Umbilical cord (tissue), 2 donors: Measurements from ENCODE around the gene CGB2. TPM values are rescaled to one million over a fixed set of nuclear protein-coding genes. Genes with fewer than 3 reads are reported as not detected.
"Not testable (repeated sequence)": the region's sequence is repeated elsewhere in the genome, so short reads cannot be mapped to it uniquely, and the experiment has no call there.

Source experiments
- DNase-seq: peaks from one replicate; pipeline ENCODE4 v3.0.0-alpha.2; 2015; ENCODE audit warnings: low spot score
- total RNA-seq: library from RNA; depleted of rRNA; stranded (reverse); fragments of >200 nt; gene quantifications from one replicate; pipeline ENCODE4 v1.2.3, GENCODE V29; 2014; ENCODE audit warnings: low replicate concordance; ENCODE audit not compliant: insufficient read depth

The CGB2 gene
- 5.5 TPM for total RNA-seq

- not testable (repeated sequence) for DNase-seq
These were observed at the start of gene CGB2 for GRCh38 chr19:49031642-49032301. Gene CGB2 (plus strand): TSS chr19:49031890. CDS start chr19:49032096, 206 bp downstream.

DNA sequence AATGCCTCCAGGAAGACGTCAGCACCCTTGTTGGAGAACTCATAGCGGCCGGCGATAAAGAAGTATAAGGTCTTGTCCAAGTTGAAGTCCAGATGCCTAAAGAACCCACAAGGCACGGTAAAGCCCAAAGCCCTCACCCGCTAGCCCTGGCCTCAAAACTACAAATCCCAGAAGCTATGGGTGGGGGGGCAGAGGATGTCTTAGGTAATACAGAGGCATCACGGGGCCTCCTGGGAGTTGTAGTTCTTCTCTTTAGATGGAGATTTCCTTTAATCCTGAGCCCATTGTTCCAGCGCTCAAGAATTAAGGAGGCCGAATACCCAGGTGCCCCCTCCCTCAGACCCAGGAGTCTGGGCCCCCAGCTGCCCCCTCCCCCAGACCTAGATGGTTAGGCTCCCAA lies 49.4 kb upstream of the CGB2 start:
- no peak for DNase-seq

- no peak for DNase-seq
These were observed 46.0 kb upstream of the CGB2 start for GRCh38 chr19:48985711-48986110.

GRCh38 chr19:48986211-48986610 lies 45.5 kb upstream of the CGB2 start:
- DNase-seq, result no peak

DNA sequence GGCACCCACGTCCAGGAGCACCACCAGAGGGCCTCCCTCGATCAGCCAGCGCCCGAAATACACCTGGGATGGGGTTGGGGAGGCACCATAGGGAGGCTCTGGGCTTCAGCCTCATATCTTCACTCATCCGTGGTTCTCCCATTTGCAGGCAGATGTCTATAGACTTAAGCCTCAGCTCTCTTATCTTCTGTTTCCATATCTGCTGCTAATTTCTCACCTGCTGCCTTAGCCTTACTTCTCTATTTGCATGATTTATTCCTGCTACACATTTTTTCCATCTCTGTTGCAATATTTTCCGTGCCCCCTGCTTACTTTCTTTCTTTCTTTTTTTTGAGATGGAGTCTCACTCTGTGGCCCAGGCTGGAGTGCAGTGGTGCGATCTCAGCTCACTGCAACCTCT lies 44.4 kb upstream of the CGB2 start:
- no peak for DNase-seq

GRCh38 chr19:48988286-48988685 lies 43.4 kb upstream of the CGB2 start:
- DNase-seq, result no peak

DNA sequence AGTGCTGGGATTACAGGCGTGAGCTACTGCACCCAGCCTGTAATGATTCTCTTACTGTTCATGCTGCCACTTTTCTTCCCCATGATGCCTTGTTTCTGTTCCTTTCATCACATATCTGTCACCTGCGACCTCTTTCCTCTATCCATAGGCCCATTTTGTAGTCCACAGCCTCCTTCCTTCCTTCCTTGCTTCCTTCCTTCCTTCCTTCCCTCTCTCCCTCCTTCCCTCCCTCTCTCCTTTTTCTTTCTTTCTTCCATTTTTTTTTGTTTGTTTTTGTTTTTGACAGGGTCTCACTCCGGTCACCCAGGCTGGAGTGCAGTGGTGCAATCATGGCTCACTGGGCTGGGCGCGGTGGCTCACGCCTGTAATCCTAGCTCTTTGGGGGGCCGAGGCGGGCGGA lies 42.8 kb upstream of the CGB2 start:
- no peak for DNase-seq

DNA sequence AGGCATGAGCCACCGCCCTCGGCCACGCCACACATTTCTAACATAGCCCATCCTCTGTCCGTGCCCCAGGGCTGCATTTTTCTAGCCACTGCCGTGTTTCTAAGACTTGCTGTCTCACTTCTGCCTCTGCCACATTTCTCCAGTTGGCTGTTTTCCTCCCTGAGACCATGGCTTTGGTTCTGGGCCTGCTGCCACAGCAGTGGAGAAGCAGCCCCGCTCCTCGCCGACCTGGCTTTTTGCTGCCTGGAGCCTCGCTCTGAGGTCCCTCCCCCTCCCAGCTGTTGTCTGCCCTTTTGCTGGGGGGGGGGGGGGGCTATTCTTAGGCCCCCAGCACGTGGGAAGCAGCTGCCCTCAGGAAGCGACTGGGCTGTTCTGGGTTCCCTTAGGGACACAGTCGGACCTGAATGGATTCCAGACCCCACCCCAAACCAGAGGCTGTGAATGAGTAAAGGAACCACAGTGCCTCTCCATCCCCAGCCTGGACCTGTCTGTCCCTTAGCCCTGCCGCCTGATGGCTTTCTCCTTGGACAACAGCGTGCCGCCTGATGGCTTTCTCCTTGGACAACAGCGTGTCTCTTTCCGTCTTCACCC lies 41.9 kb upstream of the CGB2 start:
- no peak for DNase-seq

- no peak for DNase-seq
These were observed 41.3 kb upstream of the CGB2 start for GRCh38 chr19:48990400-48990799.

GRCh38 chr19:48991011-48991609 lies 40.6 kb upstream of the CGB2 start:
- no peak for DNase-seq

DNA sequence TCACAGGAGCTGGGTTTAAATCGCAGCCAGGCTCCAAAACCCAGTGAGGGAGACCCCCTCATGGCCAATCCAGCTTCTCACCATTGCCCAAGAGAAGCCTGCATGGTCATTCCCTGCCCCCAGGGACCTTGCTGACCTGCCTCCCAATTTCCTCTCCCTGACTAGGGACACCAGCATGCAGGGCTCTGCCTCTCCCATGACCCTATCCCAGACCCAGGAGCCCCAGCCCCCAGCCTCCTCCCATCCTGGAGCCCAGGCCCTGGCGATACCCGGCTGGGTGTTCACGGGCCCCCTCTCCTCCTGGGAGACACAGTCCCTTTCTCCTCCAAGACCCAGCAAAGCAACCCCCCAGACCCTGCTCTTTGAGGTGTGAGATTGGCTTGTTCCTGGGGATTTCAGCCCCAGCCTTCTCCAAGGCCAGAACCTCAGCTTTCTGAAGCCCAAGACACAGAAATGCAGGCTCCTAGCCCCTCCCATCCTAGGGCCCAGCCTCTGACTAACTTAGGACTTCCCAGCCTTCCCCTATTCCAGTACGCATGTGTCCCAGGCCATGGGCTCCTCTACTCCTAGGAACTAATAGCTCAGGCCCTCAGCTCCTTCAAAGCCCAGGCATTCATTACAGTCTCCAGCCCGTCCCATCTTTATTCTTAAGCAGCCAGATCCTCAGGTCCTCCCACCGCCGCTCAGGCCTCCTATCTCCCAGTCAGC lies 39.7 kb upstream of the CGB2 start:
- peak; percentile 90 for DNase-seq

DNA sequence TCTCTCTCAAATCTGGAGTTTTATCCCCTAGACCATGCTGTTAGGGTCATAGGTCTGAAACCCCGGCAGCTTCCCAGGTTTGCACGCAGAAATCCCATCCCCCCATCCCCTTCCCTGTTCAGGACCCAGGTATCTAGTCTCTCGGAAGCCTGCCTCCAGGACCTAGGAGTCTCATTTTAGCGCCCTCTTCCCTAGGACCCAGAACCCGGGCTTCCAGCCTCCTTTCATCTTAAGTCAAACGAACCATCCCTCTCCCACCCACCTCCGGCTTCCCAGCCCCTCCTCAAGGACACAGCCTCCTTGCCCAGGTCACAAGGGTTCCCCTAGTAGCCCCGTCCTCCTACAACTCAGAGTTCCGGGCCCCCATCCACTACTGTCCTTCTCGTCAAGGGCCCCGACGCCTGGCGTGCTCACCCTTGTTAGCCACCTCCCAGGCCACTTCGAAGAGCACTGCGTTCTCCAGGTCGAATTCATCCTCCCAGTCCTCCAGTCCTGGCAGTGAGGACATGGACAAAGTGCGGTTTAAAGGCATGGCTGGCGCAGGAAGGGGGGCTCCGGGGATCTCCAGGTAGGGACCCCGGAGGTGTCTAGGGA lies 39.0 kb upstream of the CGB2 start:
- DNase-seq, result peak; percentile 33

DNA sequence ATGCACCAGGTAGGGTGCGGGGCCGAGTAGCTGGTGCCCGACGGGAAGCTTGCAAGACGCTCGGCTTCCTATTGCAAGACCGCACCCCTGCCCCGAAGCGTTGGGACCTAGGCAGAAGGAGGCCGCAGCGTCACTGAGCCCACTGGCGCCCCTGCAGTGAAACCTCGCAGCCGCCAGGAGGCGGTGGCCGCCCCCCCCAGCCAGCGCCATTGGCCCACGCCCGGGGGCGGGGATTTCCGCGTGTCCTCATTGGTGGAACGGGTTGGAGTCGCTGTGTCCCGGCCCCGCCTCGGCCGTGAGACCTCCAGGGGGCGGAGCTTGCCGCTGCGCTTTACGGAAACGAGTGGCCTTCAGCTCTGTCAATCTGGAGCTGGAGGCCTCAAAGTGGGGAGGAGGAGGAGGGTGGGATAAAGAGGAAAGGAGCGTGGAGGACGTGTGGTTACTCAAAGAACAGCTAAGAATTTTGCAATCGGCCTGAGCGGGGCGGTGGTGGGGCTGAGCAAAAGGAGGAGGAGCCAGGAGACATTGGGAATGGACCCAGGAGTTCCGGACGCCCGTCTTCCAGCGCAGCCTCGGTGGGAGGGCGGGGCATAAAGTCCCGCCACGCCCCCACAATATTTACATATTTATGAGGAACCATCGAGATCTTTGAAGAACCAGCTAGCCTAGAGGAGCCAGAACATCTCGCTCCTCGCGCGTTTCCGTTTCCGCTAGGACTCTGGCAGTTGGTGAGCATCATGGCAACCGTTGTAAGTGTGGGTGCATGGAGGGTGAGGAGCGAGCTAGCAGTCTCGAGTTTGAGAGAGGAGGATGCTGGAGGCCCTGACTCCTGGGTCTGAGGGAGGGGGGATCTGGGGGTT lies 38.3 kb upstream of the CGB2 start, which contains the start of the genes GYS1 and RUVBL2:
Gene GYS1, minus strand, starts transcription at position 135 of the 860 bp plus-strand sequence. CDS start 197 bp downstream, outside the sequence.
Gene RUVBL2, plus strand, starts transcription at position 713 of the 860 bp plus-strand sequence. Its CDS starts 25 bp downstream, at position 738.
- peak; percentile 100 for DNase-seq

- DNase-seq, result no peak
These were observed 37.7 kb upstream of the CGB2 start for GRCh38 chr19:48994035-48994386.

DNA sequence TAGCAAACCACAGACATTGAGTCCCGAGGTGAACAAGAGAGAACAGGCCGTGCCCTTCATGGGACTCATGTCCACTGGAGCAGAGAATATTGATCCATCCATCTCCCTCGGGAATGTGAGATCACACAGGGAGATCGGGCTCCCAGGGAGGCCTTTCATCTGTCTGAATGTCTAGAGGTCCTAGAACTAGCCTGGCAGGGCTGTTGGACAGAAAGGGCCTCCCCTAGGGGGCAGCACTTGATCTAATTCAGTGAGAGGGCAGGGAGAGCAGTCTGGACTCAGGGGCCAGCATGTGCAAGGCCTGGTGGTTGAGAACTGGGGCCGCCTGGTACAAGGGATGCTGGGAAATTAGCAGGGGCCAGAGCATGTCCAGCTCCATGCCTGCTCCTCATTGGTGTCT lies 33.7 kb upstream of the CGB2 start:
- DNase-seq, result no peak

GRCh38 chr19:48999481-49000325 lies 32.0 kb upstream of the CGB2 start:
- no peak for DNase-seq

GRCh38 chr19:49004133-49004532 lies 27.6 kb upstream of the CGB2 start:
- no peak for DNase-seq

GRCh38 chr19:49004964-49005614 lies 26.6 kb upstream of the CGB2 start:
- DNase-seq, result no peak

GRCh38 chr19:49006905-49007304 lies 24.8 kb upstream of the CGB2 start:
- DNase-seq, result no peak
